ENCODE results near the gene CLCN6. TPM values are rescaled to one million over a fixed set of nuclear protein-coding genes. Genes with fewer than 3 reads are reported as not detected.

The CLCN6 gene
- total RNA-seq, 1 experiment from 2014 or later, result 13.7 TPM

- no peak overlapping the region for H2AFZ ChIP-seq (ENCODE audit: low read depth, low read length, poor library complexity, severe bottlenecking)
- H3K36me3 ChIP-seq (ENCODE audit: control insufficient read depth in 1 of 2, insufficient read depth in 2 of 2, low read length in 2 of 2), result peaks cover 7 to 24% of the 10 kb centered on the region in 2 experiments; a peak in 2 of 4 replicates
- POLR2A ChIA-PET, result interaction anchor here (1.6 kb wide), 1 partner anchor 70 kb away, joined by 9 read pairs; no protein-coding TSS in a partner anchor
- no TSS peak for BruUV-seq (replicated peaks)
- no peaks in the 10 kb centered on the region for H3K79me2 ChIP-seq (ENCODE audit: insufficient read depth, low read length)
- ATAC-seq (peak; percentile 98), DNase-seq (ENCODE audit: low read depth, low spot score) (no peak)
- H3K9ac ChIP-seq (ENCODE audit: low read length), result no peak overlapping the region
- intact Hi-C loops (cut with micrococcal nuclease), result loop anchor here (1.0 to 10.0 kb wide), 7 partner anchors 56 to 804 kb away; no protein-coding TSS in a partner anchor
- H3K27me3 ChIP-seq (ENCODE audit: insufficient read depth, low read length), result no peaks in the 10 kb centered on the region
- H3K9me3 ChIP-seq (ENCODE audit: control insufficient read depth in 1 of 2, insufficient read depth in 1 of 2, low read depth in 1 of 2, low read length in 2 of 2), result no peaks in the 10 kb centered on the region
- TF ChIP-seq RAD21 (IDR thresholded peaks at IDR 0.05; ENCODE audit: low read depth) (peak; percentile 99), EGR1 (IDR thresholded peaks at IDR 0.05; ENCODE audit: low read depth) (no peak), POLR2A (IDR thresholded peaks at IDR 0.05; ENCODE audit: borderline replicate concordance, extremely low read depth, insufficient read depth, insufficient read length) (no peak)
- TF ChIP-seq, protein P1, sequence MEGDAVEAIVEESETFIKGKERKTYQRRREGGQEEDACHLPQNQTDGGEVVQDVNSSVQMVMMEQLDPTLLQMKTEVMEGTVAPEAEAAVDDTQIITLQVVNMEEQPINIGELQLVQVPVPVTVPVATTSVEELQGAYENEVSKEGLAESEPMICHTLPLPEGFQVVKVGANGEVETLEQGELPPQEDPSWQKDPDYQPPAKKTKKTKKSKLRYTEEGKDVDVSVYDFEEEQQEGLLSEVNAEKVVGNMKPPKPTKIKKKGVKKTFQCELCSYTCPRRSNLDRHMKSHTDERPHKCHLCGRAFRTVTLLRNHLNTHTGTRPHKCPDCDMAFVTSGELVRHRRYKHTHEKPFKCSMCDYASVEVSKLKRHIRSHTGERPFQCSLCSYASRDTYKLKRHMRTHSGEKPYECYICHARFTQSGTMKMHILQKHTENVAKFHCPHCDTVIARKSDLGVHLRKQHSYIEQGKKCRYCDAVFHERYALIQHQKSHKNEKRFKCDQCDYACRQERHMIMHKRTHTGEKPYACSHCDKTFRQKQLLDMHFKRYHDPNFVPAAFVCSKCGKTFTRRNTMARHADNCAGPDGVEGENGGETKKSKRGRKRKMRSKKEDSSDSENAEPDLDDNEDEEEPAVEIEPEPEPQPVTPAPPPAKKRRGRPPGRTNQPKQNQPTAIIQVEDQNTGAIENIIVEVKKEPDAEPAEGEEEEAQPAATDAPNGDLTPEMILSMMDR (IDR thresholded peaks at IDR 0.05 in 2 of 3, conservative IDR thresholded peaks at IDR 0.05 in 1 of 3; ENCODE audit: borderline replicate concordance in 1 of 3, insufficient read depth in 1 of 3, low read depth in 2 of 3, low read length in 2 of 3), result peak; percentile 95 to 99 (median 97)
- H3K4me1 ChIP-seq (ENCODE audit: control insufficient read depth in 1 of 2, insufficient read depth in 2 of 2, low read length in 2 of 2), result no peaks in the 10 kb centered on the region
- CTCF ChIA-PET, result interaction anchor here (0.6 to 1.0 kb wide), 6 partner anchors 32 to 144 kb away, joined by 3 to 12 read pairs (median 3); partner anchors contain the start of gene CLCN6
- no peak overlapping the region for H3K4me2 ChIP-seq (ENCODE audit: low read length)
- H3K4me3 ChIP-seq (replicated peaks in 1 of 2; ENCODE audit: low read depth in 1 of 2, low read length in 2 of 2), result no peak overlapping the region
- H4K20me1 ChIP-seq (ENCODE audit: insufficient read depth), result no peaks in the 10 kb centered on the region
- H3K9me2 ChIP-seq (ENCODE audit: insufficient read depth), result no peaks in the 10 kb centered on the region
- H3K27ac ChIP-seq (ENCODE audit: low read depth, low read length), result no peak overlapping the region
- RAD21 ChIA-PET (ENCODE audit: low non-redundant PET in 1 of 2, low total read pairs in 2 of 2, uncharacterized antibody in 2 of 2, unreplicated experiment in 2 of 2), result interaction anchor here in 1 of 2 experiments (0.5 to 0.7 kb wide), 2 partner anchors 62 to 185 kb away, joined by 3 read pairs; no protein-coding TSS in a partner anchor
These were observed 32.6 kb downstream of the CLCN6 start for GRCh38 chr1:11838349-11839272.

Measured in HCT116 (cell line).